Keratinocyte (primary cell): ENCODE data around the gene KLF11.

Source experiments
- EZH2 ChIP-seq: IDR thresholded peaks from one replicate; pipeline ENCODE4 v1.6.1; 2012; ENCODE audit warnings: inconsistent platforms, mild to moderate bottlenecking, low read length, moderate library complexity
- TF ChIP-seq, protein P1 (sequence below), 3 experiments: IDR thresholded peaks in 1 of 3; conservative IDR thresholded peaks in 1 of 3; optimal IDR thresholded peaks in 1 of 3; 2 replicates in 2 of 3; 3 replicates in 1 of 3; pipeline versions ENCODE3 to v1.5.1; 2011; ENCODE audit warnings: low read length in 3 of 3, mild to moderate bottlenecking in 3 of 3, moderate library complexity in 2 of 3, control low read depth in 1 of 3, inconsistent platforms in 1 of 3; ENCODE audit not compliant: insufficient read depth in 2 of 3; ENCODE audit errors: extremely low read depth in 1 of 3

DNA sequence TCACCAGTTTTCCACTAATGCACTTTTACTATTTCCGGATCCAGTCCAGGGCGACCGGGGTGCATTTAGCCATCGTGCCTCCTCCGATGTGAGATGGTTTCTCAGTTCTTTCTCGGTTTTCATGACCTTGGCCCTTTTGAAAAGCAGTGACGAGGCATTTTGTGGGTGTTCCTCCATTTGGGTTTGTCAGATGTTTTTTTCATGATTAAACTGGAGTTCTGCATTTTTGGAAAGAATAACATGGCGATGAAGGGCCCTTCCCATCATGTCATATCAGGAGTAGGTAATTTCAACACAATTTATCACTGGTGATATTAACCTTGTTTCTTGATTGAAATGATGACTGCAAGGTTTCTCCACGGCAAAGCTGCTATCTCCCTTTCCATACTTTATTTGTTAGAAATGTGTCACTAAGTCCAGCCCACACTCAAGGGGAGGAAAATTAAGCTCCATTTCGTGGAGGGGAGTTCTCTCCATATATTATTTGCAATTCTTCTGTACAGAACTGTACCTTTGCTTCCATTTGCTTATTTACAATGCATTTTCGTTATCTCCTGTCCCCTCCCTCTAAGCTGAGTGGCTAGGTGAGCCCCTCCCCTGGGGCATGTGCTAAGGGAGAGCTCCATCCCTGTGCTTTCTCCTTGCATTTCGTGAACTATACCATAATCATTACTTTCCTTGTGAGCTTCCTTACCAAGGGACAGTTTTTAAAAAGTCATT, 8.9 kb upstream of the KLF11 start:
- TF ChIP-seq, protein P1, sequence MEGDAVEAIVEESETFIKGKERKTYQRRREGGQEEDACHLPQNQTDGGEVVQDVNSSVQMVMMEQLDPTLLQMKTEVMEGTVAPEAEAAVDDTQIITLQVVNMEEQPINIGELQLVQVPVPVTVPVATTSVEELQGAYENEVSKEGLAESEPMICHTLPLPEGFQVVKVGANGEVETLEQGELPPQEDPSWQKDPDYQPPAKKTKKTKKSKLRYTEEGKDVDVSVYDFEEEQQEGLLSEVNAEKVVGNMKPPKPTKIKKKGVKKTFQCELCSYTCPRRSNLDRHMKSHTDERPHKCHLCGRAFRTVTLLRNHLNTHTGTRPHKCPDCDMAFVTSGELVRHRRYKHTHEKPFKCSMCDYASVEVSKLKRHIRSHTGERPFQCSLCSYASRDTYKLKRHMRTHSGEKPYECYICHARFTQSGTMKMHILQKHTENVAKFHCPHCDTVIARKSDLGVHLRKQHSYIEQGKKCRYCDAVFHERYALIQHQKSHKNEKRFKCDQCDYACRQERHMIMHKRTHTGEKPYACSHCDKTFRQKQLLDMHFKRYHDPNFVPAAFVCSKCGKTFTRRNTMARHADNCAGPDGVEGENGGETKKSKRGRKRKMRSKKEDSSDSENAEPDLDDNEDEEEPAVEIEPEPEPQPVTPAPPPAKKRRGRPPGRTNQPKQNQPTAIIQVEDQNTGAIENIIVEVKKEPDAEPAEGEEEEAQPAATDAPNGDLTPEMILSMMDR (optimal IDR thresholded peaks at IDR 0.05 in 1 of 3, IDR thresholded peaks at IDR 0.05 in 1 of 3, conservative IDR thresholded peaks at IDR 0.05 in 1 of 3; ENCODE audit: extremely low read depth in 1 of 3, insufficient read depth in 2 of 3, low read length in 3 of 3) = no peak
- no peak for TF ChIP-seq EZH2
